HL-60/S4 treated with phorbol 12-myristate 13-acetate at 8.2 ng/mL for 4 days and 3 days (cell line): ENCODE data around the gene HPSE2.

Source experiments
- in situ Hi-C: fragments of 300-500 bp; cut with MboI; formaldehyde crosslinking; loops from 2 replicates; pipeline ENCODE4 v1.15.0; 2022; ENCODE audit warnings: low sequenced_read_pairs

The HPSE2 gene

GRCh38 chr10:98632456-98633150 is 603.0 kb downstream of the HPSE2 start:
- in situ Hi-C loops: no loop called here

- in situ Hi-C loops: no loop called here
These were observed 607.4 kb downstream of the HPSE2 start for GRCh38 chr10:98628206-98628605.

- in situ Hi-C loops: no loop called here
These were observed 607.9 kb downstream of the HPSE2 start for GRCh38 chr10:98627711-98628110.

GRCh38 chr10:98624963-98625362 is 610.7 kb downstream of the HPSE2 start:
- in situ Hi-C loops: no loop called here

GRCh38 chr10:98623176-98623575 is 612.5 kb downstream of the HPSE2 start:
- in situ Hi-C loops: no loop called here

- in situ Hi-C loops: no loop called here
These were observed 614.0 kb downstream of the HPSE2 start for GRCh38 chr10:98621630-98622029.

- in situ Hi-C loops: no loop called here
These were observed 615.1 kb downstream of the HPSE2 start for GRCh38 chr10:98620503-98620902.

- in situ Hi-C loops: no loop called here
These were observed 616.2 kb downstream of the HPSE2 start for GRCh38 chr10:98619446-98619845.

GRCh38 chr10:98617906-98618520 is 617.6 kb downstream of the HPSE2 start:
- in situ Hi-C loops: no loop called here

GRCh38 chr10:98613446-98613845 is 622.2 kb downstream of the HPSE2 start:
- in situ Hi-C loops: no loop called here

- in situ Hi-C loops: no loop called here
These were observed 624.2 kb downstream of the HPSE2 start for GRCh38 chr10:98611436-98611835.

- in situ Hi-C loops: no loop called here
These were observed 624.8 kb downstream of the HPSE2 start for GRCh38 chr10:98610836-98611235.

GRCh38 chr10:98610301-98610700 is 625.4 kb downstream of the HPSE2 start:
- in situ Hi-C loops: no loop called here

- in situ Hi-C loops: no loop called here
These were observed 626.4 kb downstream of the HPSE2 start for GRCh38 chr10:98609265-98609664.

- in situ Hi-C loops: no loop called here
These were observed 627.2 kb downstream of the HPSE2 start for GRCh38 chr10:98608411-98608810.

- in situ Hi-C loops: no loop called here
These were observed 633.4 kb downstream of the HPSE2 start for GRCh38 chr10:98602224-98602623.

- in situ Hi-C loops: no loop called here
These were observed 636.5 kb downstream of the HPSE2 start for GRCh38 chr10:98599032-98599610.

- in situ Hi-C loops: no loop called here
These were observed 639.2 kb downstream of the HPSE2 start for GRCh38 chr10:98596404-98596803.

GRCh38 chr10:98589691-98590090 is 646.0 kb downstream of the HPSE2 start:
- in situ Hi-C loops: no loop called here

- in situ Hi-C loops: no loop called here
These were observed 646.6 kb downstream of the HPSE2 start for GRCh38 chr10:98589007-98589406.

GRCh38 chr10:98587156-98587837 is 648.4 kb downstream of the HPSE2 start:
- in situ Hi-C loops: no loop called here

GRCh38 chr10:98586096-98586495 is 649.6 kb downstream of the HPSE2 start:
- in situ Hi-C loops: no loop called here
